Measurements from ENCODE around the gene SRCIN1. TPM values are rescaled to one million over a fixed set of nuclear protein-coding genes. Genes with fewer than 3 reads are reported as not detected.

Gene SRCIN1
- total RNA-seq, 4 donors from 2014 or later = 0.09 to 1.7 (median 1.3) TPM

DNA sequence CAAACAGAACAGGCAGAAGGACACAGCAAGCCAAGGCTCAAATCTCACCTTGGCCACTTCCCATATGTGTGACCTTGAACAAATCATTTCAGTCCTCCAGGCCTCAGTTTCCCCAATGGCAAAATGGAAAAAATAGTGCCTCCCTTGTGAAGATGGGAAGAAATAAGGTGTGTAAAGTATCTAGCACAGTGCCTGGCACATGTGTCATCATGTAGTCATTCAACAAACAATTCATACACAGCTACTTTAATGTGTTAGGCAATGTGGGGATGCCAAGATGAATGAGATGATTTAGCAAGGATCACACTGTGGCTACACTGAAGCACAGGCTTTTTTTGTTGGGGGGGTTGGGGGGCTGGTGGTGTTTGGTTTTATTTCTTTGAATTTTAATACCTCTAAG is 13.3 kb downstream of the SRCIN1 start:
- no peak for DNase-seq
- Histone ChIP-seq H3K4me3 (no peak overlapping the region), H3K4me1 (peaks cover 0 to 15% (median 6%) of the 10 kb centered on the region in 3 donors), H3K27me3 (peaks cover 0 to 95% (median 0%) of the 10 kb centered on the region in 4 donors), H3K9me3 (no peaks in the 10 kb centered on the region), H3K36me3 (no peaks in the 10 kb centered on the region), H3K27ac (no peak overlapping the region)
- intact Hi-C loops (cut with DNase I) = no loop called here
- TF ChIP-seq POLR2A (IDR thresholded peaks at IDR 0.05) = no peak
- TF ChIP-seq, protein P1, sequence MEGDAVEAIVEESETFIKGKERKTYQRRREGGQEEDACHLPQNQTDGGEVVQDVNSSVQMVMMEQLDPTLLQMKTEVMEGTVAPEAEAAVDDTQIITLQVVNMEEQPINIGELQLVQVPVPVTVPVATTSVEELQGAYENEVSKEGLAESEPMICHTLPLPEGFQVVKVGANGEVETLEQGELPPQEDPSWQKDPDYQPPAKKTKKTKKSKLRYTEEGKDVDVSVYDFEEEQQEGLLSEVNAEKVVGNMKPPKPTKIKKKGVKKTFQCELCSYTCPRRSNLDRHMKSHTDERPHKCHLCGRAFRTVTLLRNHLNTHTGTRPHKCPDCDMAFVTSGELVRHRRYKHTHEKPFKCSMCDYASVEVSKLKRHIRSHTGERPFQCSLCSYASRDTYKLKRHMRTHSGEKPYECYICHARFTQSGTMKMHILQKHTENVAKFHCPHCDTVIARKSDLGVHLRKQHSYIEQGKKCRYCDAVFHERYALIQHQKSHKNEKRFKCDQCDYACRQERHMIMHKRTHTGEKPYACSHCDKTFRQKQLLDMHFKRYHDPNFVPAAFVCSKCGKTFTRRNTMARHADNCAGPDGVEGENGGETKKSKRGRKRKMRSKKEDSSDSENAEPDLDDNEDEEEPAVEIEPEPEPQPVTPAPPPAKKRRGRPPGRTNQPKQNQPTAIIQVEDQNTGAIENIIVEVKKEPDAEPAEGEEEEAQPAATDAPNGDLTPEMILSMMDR (IDR thresholded peaks at IDR 0.05) = no peak

DNA sequence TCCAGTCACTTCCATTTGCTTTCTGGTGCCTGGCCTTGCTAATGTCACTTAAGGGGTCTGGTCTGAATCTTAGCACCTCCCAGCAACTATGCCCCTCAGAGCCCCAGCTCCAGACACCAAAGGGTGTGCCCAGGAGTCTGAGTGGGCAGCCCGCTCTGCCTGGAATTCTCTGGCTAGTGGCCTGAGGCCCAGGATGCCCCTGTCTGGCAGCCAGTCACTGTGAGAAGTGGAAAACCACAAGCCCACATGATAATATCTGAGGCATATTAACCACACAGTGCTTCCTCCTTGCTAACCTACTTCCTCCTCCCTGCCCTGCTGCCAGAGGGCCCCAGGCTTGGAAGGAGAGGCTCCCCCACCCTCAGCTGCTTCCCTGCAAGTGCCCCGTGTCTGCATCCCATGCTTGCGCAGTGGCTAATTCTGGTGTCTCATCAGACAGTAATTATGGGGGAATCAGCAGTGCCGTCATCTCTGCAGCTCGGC is 14.0 kb downstream of the SRCIN1 start:
- intact Hi-C loops (cut with DNase I) = no loop called here
- Histone ChIP-seq H3K4me1 (peaks cover 0 to 15% (median 6%) of the 10 kb centered on the region in 3 donors), H3K27ac (no peak overlapping the region), H3K9me3 (no peaks in the 10 kb centered on the region), H3K4me3 (no peak overlapping the region), H3K27me3 (peaks cover 0 to 95% (median 0%) of the 10 kb centered on the region in 4 donors), H3K36me3 (no peaks in the 10 kb centered on the region)
- 48 to 61% methylated on average over 2 of the region's 5 CpGs for WGBS, 2 donors
- TF ChIP-seq POLR2A (IDR thresholded peaks at IDR 0.05) = no peak
- TF ChIP-seq, protein P1 (IDR thresholded peaks at IDR 0.05) = no peak
- DNase-seq = no peak

- H3K4me3 ChIP-seq = no peak overlapping the region
- TF ChIP-seq, protein P1 (IDR thresholded peaks at IDR 0.05) = no peak
- TF ChIP-seq POLR2A (IDR thresholded peaks at IDR 0.05) = no peak
- no peaks in the 10 kb centered on the region for H3K36me3 ChIP-seq
- H3K9me3 ChIP-seq = no peaks in the 10 kb centered on the region
- peaks cover 0 to 95% (median 0%) of the 10 kb centered on the region in 4 donors for H3K27me3 ChIP-seq
- no peak for DNase-seq
- intact Hi-C loops (cut with DNase I) = no loop called here
- peaks cover 0 to 15% (median 6%) of the 10 kb centered on the region in 3 donors for H3K4me1 ChIP-seq
- no peak overlapping the region for H3K27ac ChIP-seq
- WGBS, 2 donors = 29 to 58% methylated on average over 1 to 6 of the region's 6 CpGs
These were observed 14.6 kb downstream of the SRCIN1 start for GRCh38 chr17:38590988-38591758.

DNA sequence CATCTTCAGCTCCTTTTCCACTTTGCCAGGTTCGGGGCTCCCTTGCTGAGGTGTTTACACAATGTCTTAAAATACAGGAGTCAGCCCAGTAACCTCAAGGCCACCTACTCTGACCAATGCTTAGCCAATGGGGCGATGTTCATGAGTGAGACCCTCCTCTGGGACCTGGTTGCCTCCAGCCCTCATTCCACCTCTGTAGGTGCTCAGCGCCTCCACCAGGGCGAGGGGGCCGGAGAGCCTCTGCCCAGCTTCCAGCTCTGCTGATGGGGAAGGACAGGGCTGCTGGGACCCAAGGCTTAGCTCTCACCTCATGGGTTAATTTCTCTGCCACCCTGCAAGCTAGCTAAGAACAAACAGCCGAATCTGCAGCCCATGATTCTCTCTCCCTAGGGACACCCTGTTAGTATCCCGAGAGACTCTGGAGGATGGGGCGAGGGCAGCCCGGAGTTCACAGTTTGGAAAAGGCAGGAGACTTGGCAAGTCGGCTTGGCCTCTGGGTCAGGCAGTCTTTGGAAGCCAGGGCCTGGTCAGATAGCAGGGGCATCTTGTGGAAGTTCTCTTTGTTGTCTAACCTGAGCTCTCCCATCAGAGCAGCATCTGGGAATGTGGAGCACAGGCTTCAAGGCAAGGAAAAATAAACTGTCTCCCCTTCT is 16.2 kb downstream of the SRCIN1 start:
- Histone ChIP-seq H3K4me1 (peaks cover under 1 to 23% (median 6%) of the 10 kb centered on the region in 3 donors), H3K27me3 (peaks cover 0 to 95% (median 0%) of the 10 kb centered on the region in 4 donors), H3K9me3 (no peaks in the 10 kb centered on the region), H3K4me3 (no peak overlapping the region), H3K36me3 (no peaks in the 10 kb centered on the region), H3K27ac (no peak overlapping the region)
- WGBS, 2 donors = 59% methylated on average over 5 of the region's 10 CpGs; no CpG with 5 or more reads in 1 of the 2 donors
- TF ChIP-seq POLR2A (IDR thresholded peaks at IDR 0.05) = no peak
- TF ChIP-seq, protein P1 (IDR thresholded peaks at IDR 0.05) = no peak
- intact Hi-C loops (cut with DNase I) = loop anchor here (10.0 kb wide), 1 partner anchor 95 kb away; no protein-coding TSS in a partner anchor
- no peak for DNase-seq

GRCh38 chr17:38588788-38589174 is 17.0 kb downstream of the SRCIN1 start:
- intact Hi-C loops (cut with DNase I) = loop anchor here (10.0 kb wide), 1 partner anchor 94 kb away; no protein-coding TSS in a partner anchor
- Histone ChIP-seq H3K4me3 (no peak overlapping the region), H3K9me3 (no peaks in the 10 kb centered on the region), H3K27me3 (peaks cover 0 to 95% (median 0%) of the 10 kb centered on the region in 4 donors), H3K4me1 (peaks cover 6 to 31% (median 11%) of the 10 kb centered on the region in 3 donors), H3K27ac (no peak overlapping the region), H3K36me3 (no peaks in the 10 kb centered on the region)
- DNase-seq = no peak
- WGBS, 2 donors = 81 to 87% methylated on average over 6 to 8 of the region's 9 CpGs
- no peak for TF ChIP-seq POLR2A (IDR thresholded peaks at IDR 0.05)
